SH-SY5Y (cell line): ENCODE data around the gene EFNB1.

Experiments used
- GATA2 ChIP-seq: IDR thresholded peaks from 2 replicates; pipeline ENCODE4 v1.6.1; 2011; ENCODE audit warnings: mild to moderate bottlenecking, low read depth, low read length
- GATA3 ChIP-seq: IDR thresholded peaks from 2 replicates; pipeline ENCODE4 v1.6.1; 2011; ENCODE audit warnings: low read depth, mild to moderate bottlenecking, low read length, moderate library complexity

Gene EFNB1

GRCh38 chrX:68824152-68824433, 4.7 kb upstream of the EFNB1 start:
- TF ChIP-seq GATA2 (no peak), GATA3 (no peak)

GRCh38 chrX:68824565-68825125, 4.2 kb upstream of the EFNB1 start:
- no peak for TF ChIP-seq GATA2
- no peak for TF ChIP-seq GATA3

- TF ChIP-seq GATA2, result no peak
- no peak for TF ChIP-seq GATA3
Measured at GRCh38 chrX:68826113-68826980, 2.5 kb upstream of the EFNB1 start.

- TF ChIP-seq GATA3, result no peak
- no peak for TF ChIP-seq GATA2
Measured at GRCh38 chrX:68827256-68827655, 1.6 kb upstream of the EFNB1 start.

GRCh38 chrX:68827848-68828624, 785 bp upstream of the EFNB1 start:
- TF ChIP-seq GATA2 (no peak), GATA3 (no peak)

GRCh38 chrX:68829582-68830418, 979 bp downstream of the EFNB1 start:
- no peak for TF ChIP-seq GATA3
- TF ChIP-seq GATA2, result no peak

GRCh38 chrX:68830419-68831404, 1.9 kb downstream of the EFNB1 start:
- TF ChIP-seq GATA2 (no peak), GATA3 (no peak)

GRCh38 chrX:68831405-68832100, 2.7 kb downstream of the EFNB1 start:
- TF ChIP-seq GATA2, result no peak
- TF ChIP-seq GATA3, result no peak

GRCh38 chrX:68832101-68832416, 3.2 kb downstream of the EFNB1 start:
- no peak for TF ChIP-seq GATA2
- TF ChIP-seq GATA3, result no peak

- TF ChIP-seq GATA2, result no peak
- no peak for TF ChIP-seq GATA3
Measured at GRCh38 chrX:68832516-68833447, 4.0 kb downstream of the EFNB1 start.

- no peak for TF ChIP-seq GATA2
- TF ChIP-seq GATA3, result no peak
Measured at GRCh38 chrX:68833448-68833805, 4.6 kb downstream of the EFNB1 start.

- no peak for TF ChIP-seq GATA2
Measured at GRCh38 chrX:68833855-68834331, 5.1 kb downstream of the EFNB1 start.
